ENCODE data around the gene WDR45B.

WDR45B gene

DNA sequence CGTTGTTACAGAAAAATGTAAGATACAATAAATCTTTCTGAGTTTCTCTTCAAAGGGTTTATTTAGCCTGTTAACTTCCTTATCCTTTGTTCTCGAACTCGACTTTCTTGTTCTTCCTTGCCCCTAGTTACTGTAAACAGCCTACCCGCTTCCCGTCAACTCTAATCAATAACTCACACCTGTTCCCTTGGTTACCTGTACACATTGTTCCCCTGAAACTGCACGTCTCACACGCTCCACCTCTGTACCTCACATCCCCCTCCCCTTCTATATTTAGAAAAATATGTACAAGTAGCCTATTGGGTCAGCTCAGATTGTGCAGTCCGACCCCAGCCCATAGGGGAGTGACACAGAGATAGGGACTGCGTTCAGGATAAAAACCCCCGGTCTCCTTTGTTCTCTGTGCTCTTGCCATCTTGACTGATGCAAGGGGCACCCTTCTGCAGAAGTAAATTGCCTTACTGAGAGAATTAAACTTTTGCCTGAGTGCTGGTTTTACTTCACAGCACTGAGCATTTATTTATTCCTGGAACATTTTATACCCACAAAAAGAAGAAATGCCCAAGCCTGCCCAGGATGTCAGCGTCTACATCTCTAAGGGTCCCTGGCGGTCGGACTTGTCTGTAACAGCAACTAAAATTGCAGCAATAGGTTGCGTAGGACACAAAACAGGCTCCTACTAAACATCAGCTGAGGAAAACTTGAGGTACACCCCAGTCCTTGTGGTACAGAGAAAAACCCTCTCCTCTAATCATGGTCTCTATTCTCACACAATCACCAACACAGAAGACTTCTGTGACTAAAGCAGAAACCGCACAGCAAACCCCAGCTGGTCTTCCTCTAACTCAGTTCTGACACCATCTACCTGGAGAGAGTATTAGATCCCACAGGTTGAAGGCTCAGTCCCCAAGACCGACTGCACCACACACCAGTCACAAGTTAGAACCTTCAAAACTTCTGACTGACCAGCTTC lies 11.3 kb downstream of the WDR45B start:
- peak overlapping the region; percentile 66 for H3K27ac ChIP-seq
- no peak for TF ChIP-seq ZFX (IDR thresholded peaks at IDR 0.05; ENCODE audit: borderline replicate concordance)
- TF ChIP-seq, protein P1, sequence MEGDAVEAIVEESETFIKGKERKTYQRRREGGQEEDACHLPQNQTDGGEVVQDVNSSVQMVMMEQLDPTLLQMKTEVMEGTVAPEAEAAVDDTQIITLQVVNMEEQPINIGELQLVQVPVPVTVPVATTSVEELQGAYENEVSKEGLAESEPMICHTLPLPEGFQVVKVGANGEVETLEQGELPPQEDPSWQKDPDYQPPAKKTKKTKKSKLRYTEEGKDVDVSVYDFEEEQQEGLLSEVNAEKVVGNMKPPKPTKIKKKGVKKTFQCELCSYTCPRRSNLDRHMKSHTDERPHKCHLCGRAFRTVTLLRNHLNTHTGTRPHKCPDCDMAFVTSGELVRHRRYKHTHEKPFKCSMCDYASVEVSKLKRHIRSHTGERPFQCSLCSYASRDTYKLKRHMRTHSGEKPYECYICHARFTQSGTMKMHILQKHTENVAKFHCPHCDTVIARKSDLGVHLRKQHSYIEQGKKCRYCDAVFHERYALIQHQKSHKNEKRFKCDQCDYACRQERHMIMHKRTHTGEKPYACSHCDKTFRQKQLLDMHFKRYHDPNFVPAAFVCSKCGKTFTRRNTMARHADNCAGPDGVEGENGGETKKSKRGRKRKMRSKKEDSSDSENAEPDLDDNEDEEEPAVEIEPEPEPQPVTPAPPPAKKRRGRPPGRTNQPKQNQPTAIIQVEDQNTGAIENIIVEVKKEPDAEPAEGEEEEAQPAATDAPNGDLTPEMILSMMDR (IDR thresholded peaks at IDR 0.05), result no peak

DNA sequence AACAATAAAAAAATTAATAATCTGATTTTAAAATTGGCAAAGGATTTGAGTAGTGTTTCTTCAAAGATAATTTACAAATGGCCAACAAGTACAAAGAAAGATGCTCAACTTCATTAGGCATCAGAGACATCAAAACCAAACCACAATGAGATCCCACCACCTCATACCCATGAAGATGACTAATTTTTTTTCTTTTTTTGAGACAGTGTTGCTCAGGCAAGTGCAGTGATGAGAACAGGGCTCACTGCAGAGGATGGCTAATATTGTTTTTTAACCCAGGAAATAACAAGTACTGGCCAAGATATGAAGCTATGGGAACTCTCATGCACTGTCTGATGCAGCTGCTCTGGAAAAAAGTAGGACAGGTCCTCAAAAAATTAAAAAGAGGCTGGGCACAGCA lies 14.9 kb downstream of the WDR45B start:
- TF ChIP-seq ZFX (IDR thresholded peaks at IDR 0.05; ENCODE audit: borderline replicate concordance), result no peak
- TF ChIP-seq, protein P1 (IDR thresholded peaks at IDR 0.05), result no peak
- no peak overlapping the region for H3K27ac ChIP-seq

DNA sequence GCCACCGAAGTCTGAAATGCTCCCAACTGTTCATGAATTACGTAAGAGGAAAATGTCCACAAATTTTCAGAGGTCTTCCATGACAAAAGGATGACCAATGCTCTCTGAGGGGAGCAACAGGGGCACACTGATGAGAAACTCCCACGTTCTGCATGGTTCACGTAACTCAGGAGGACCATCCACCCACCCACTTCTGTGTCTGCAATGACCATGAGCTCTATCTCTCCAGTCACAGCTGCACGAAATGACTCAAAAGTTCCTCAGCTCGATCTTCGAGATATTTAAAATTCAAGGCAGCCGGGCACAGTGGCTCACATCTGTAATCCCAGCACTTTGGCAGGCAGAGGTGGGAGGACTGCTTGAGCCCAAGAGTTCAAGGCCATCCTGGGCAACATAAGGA lies 15.8 kb downstream of the WDR45B start:
- TF ChIP-seq ZFX (IDR thresholded peaks at IDR 0.05; ENCODE audit: borderline replicate concordance), result no peak
- TF ChIP-seq, protein P1 (IDR thresholded peaks at IDR 0.05), result no peak
- H3K27ac ChIP-seq, result no peak overlapping the region

DNA sequence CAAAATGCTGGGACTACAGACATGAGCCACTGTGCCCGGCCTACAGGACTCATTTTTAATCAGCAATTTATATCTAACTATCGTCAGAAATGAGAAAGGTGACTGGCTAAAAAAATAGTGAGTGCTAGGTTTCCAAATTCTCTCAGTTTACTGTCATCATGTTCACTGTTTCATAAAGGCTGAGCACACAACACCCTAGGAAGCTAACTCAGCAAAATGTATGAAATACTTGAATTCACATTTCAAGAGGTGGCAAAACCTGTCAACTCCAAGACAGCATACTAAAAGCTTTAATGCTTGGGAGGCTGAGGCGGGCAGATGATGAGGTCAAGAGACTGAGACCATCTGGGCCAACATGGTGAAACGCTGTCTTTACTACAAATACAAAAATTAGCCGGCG lies 16.7 kb downstream of the WDR45B start:
- no peak overlapping the region for H3K27ac ChIP-seq
- no peak for TF ChIP-seq ZFX (IDR thresholded peaks at IDR 0.05; ENCODE audit: borderline replicate concordance)
- TF ChIP-seq, protein P1 (IDR thresholded peaks at IDR 0.05), result no peak

DNA sequence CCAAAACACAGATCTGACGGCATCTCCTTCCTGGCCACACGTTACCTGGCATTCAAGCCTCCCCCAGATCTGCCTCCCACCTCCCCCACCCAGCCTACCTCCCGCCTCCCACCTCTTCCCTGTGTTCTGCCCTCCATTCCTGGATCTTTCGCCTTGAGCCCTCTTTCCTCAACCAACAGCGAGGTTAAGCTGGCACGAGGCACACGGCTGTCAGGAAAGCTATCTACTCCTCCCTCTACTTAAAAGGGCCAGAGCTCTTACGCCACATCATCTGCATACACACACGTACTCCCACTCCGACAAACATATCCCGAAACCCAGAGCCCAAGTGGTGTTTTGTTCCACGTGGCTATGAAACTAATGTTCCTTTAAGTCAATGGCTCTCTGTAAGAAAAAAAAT lies 18.0 kb downstream of the WDR45B start:
- no peak overlapping the region for H3K27ac ChIP-seq
- no peak for TF ChIP-seq ZFX (IDR thresholded peaks at IDR 0.05; ENCODE audit: borderline replicate concordance)
- TF ChIP-seq, protein P1 (IDR thresholded peaks at IDR 0.05), result no peak

DNA sequence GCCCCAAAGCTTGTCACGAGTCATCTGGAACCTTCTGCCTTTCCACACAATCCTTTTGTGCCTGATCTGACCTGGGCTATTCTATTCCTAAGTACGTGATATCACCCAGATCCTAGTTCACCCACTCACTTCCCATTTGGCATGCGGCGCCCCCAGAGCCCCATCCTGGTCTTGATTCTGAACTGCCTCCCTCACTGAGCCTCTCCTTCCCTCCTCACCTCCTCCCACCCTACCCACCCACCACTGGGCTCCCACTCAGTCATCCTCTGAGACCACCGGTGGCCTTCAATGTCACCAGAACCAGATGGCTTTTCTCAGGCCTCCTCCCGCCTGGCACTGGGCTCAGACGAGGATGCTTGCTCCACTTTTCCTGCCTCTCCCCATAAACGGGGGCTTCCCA lies 18.5 kb downstream of the WDR45B start:
- no peak overlapping the region for H3K27ac ChIP-seq
- TF ChIP-seq ZFX (IDR thresholded peaks at IDR 0.05; ENCODE audit: borderline replicate concordance), result no peak
- TF ChIP-seq, protein P1 (IDR thresholded peaks at IDR 0.05), result no peak

DNA sequence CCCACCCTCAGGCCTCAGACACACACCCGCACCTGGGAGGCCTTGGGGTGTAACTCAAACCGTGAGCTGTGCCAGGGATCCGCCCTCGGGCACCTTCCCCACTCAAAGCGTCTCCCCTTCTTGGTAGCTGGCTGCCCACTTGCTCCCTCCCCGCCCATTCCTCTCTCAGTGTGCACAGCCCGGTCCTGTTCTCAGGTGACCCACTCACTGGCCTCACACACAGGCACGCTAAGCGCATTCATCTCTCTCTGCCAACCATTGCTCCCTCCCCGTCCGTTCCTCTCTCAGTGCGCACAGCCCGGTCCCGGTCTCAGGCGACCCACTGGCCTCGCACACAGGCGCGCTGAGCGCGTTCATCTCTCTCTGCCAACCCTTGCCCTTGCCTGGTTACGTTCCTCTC lies 20.8 kb downstream of the WDR45B start:
- no peak overlapping the region for H3K27ac ChIP-seq
- TF ChIP-seq ZFX (IDR thresholded peaks at IDR 0.05; ENCODE audit: borderline replicate concordance), result no peak
- TF ChIP-seq, protein P1 (IDR thresholded peaks at IDR 0.05), result no peak
